NOMO-1 treated with dmso at 0.1 percent for 144 hours (cell line): ENCODE measurements around the gene AFG3L2.

Experiments used
- DNase-seq: peaks from one replicate; lab custom pipeline; 2025; ENCODE audit not compliant: unreplicated experiment; lab: John Stamatoyannopoulos, UW

AFG3L2 gene

GRCh38 chr18:12362473-12363174, 14.4 kb downstream of the AFG3L2 start:
- DNase-seq: no peak

DNA sequence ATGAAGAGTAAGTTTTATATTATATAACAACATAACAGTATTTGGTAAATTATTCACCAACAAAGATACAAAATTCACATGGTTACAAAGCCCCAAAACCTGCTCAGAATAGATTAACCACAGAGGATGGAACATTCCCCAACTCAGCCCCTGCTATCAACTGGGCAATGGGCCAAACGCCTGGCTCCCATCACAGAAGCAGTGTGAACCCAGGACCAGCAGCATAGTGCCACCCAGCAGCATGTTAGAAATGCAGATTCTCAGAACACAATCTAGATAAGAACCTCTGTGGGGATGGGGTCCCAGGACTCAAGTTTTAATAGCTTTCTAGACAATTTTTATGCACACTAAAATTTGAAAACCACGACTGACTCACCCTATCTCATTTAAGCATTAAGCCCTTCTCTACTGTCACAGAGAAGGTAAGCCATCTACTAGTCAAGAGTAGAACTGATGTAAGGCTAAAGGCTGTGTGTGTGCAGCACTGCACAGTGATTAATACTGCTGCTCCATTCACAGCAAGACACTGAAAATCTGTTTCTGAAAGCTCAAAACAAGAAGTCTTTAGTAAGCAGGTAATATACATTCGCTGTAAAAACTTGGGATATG, 15.2 kb downstream of the AFG3L2 start:
- no peak for DNase-seq

GRCh38 chr18:12359515-12359927, 17.5 kb downstream of the AFG3L2 start:
- no peak for DNase-seq

DNA sequence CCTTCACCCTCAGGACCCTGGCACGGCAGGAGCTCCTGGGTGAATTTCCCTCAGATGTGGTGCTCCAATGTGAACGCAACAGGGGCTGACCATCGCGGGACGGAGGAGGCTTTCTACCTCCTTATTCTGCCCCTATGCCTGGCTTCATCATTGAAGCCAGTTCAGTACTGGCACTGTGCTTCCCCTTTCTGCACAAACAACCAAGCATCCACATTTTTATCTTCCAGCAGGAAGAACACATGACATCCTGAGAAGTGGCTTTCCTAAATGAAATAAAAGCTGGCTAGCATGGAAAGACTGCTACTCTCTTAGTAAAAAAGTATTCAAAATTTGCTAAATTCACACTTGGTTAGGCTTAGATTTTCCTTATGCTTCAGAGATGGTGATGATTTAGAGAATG, 24.8 kb downstream of the AFG3L2 start:
- DNase-seq: no peak

- DNase-seq: no peak
Observed at GRCh38 chr18:12347895-12348294, 29.1 kb downstream of the AFG3L2 start.

DNA sequence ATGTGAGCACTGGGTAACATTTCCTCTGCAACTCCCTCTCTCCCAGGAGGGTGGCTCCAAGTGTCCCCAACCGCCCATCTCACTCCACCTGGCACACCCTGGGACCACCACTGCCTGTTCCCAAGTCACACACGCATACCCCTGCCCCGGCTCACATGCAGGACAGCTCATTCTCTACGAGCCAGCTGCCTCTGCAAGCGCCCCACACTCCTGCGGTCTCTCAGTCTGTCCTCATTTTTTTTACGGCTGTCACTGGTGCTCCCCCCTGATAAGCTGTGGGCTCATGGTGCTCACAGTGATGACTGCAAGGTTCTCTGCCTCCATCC, 30.8 kb downstream of the AFG3L2 start:
- DNase-seq: no peak

DNA sequence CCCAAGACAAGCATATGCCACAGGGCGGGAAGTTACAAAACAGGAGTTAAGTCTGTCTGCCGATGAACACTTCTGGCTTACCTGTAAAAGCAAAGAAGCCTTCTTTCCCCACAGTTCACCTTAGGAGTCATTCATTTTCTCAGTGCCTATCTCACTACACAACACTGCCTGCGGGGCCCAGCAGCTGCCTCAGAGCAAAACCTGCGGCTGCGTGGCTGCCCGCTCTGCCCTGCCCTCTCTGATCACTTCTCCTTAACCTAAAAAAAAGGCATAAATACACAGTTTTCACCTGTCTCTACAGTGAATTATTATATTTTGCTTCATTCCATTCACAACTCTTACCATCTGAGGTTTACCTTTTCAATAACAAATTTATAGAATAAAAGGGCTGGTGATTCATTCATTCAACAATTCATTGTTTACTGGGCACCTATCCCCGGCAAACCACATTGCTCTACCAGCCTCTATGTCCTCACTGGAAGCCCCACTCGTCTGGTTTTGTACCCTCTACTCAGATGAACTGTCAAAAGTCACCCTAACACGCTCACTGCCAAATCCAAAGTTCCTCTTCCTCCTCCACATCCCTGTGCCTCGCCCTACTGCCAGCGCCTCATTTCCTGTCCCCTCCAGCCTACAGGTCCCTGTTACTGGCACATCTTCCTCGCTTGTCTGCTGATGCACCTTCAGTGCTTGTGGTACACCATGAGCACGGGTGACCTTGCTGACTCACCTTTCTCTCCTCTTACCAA, 31.4 kb downstream of the AFG3L2 start:
- DNase-seq: no peak

DNA sequence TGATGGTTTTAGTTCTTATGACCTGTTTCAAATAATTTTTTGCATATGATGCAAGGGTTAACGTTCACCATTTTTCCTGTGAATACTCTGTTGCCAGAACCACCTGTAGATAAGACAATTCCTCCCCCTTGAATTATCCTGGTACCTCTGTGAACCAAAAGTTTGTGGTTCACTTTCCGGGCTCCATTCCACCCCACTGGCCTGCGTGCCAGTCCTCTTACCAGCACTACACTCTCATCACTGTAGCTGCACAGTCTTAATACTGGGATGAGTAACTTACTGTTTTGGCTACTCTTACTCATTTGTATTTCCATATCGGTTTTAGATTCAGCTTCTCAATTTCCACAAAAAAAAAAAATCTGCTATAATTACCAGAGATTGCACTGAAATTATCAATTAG, 34.4 kb downstream of the AFG3L2 start:
- no peak for DNase-seq

GRCh38 chr18:12340945-12341660, 35.9 kb downstream of the AFG3L2 start:
- no peak for DNase-seq

DNA sequence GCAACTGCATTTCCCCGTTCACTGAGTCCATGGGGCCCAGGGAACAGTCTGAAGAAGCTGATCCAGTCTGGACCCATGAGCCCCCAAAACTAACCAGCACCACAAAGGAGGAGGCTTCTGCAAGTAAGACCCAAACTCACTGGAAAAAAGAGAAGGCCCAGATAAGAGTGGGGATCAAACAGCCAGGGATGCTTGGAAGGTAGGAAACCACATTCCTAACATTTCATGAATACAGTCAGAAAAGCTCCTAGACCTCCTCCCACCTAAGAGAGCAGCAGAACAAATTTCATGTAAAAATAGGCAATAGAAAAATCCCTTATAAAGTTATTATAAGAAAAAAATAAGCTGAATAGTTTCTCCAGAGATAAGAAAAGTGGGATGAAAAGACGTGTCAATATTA, 38.6 kb downstream of the AFG3L2 start:
- no peak for DNase-seq

- no peak for DNase-seq
Observed at GRCh38 chr18:12336887-12337286, 40.1 kb downstream of the AFG3L2 start.

- DNase-seq: no peak
Observed at GRCh38 chr18:12336171-12336613, 40.8 kb downstream of the AFG3L2 start.

DNA sequence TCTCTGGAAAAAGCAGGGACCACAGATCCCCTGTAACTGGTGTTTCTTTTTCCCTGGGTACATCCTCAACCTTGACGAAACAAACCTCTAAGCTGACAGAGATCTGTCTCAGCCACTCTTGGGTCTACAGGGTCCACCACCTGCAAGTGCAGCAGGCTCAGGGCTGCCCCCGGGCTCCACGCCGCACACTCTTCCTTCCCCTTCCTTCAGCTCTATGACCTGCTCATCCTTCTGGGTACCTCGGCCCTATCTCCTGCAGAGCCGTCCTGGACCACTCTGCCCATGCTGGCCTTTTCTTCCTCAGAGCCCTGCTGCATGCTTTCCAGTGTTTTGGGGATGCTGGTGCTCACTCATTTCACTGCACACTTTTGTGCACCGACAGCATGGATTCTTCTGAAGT, 41.5 kb downstream of the AFG3L2 start:
- no peak for DNase-seq

DNA sequence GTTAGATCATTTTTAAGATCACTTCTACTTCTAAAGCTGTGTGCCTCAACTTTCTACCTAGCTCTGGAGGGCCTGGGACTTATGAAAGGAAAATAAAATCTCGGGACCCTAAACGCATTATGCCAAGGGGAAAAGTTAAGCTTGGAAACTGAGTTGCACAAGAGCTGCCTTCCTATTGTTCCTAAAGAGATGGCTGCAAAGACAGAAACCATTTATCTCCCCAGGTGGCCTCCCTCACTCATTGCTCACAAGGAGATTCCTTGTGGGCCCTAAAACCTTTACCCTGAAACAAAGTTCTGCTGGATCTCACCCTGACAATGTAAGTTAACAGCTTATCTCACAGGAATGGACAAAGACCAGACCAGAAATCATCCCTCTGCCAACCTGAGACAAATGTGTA, 42.2 kb downstream of the AFG3L2 start:
- no peak for DNase-seq

- no peak for DNase-seq
Observed at GRCh38 chr18:12334366-12334808, 42.6 kb downstream of the AFG3L2 start.

DNA sequence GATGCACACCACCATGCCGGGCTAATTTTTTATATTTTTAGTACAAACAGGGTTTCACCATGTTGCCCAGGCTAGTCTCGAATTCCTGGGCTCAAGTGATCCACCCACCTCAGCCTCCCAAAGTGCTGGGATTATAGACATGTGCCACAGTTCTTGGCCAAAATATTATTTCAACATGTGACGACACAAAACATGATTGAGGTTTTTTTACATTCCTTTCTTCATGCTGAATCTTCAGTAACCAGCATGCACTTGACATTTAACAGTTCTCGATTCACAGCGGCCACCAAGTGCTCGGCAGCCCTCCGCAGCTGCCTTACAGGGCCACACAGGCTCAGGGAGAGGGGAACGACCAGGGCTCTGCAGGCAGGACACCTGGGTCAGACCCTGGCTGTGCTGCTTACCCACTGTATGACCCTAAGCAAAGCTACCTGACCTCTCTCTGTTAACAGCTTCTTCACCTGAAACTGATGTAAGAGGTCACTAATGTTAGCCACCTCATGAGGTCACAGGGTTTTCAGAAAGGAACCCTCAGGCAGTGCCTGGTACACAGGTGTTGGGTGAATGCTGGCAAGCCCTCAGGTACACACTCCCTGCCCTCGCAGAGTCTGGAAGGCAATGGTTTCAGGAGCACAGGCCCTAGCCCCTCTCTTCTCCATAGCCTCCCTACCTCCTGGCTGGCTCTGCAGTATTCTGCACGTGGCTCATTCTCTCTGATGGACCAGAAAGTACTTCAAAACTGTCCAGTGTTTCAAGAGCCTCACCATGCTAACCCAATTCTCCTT, 43.3 kb downstream of the AFG3L2 start:
- no peak for DNase-seq

- no peak for DNase-seq
Observed at GRCh38 chr18:12330766-12331165, 46.3 kb downstream of the AFG3L2 start.

DNA sequence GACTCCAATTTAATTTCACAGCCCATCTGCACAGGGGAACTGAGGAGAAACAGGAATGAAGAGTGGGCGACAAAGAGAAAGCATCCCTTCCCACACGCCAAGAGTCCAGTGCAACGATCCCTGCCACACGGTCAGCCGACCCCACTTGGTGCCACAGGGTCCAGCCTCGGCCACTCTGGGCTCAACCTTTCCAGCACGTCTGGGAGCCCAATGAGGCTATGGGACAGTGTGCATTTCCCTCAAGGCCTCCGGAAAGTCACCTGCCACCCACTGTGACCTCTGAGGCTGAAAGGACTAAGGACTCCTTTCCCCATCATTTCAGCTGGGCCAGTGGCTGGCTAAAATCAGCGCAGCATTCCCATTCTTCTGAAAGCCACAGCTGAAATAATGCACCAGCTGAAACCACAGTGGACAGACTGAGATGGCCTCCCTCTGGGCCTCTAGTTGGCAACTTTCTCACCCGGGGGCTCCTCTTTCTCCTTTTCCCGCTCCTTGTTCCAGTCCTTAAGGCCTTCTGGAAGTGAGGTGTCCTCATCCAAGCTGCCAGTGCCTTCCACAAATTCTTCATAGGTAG, 47.8 kb downstream of the AFG3L2 start:
- no peak for DNase-seq

DNA sequence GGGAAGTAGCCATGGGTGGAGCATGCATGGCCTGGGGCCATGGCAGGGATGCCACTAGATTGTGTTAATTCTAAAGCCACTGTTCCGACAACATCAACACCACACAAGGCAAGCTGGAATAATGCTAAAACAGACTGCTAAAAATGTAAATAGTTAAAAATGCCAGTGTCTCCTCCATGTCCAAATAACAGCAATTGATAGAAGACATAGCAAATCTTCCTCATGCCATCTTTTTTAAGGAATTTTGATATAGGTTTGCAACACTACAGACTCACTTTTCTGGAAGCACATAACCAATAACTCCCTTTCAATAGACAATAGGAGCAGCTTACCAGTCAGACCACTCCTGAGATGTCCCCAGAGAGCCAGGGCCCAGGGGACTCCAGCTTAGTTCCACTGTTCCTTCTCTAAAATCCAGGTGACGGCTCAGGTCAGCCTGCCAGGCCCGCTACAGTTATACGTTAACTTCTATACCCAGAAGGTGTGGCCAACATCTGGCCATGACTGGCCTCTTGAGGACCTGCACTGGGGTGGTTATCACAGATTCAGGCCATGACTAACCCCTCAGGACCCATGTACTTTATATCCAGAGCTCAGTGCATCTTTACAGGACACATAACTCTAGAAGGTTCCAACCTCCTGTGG, 48.7 kb downstream of the AFG3L2 start:
- DNase-seq: no peak
